Measurements from ENCODE around the gene GLT1D1.

Gene GLT1D1

GRCh38 chr12:128908254-128908653 is 55.0 kb downstream of the GLT1D1 start:
- no peak for DNase-seq
- no peaks in the 10 kb centered on the region for H3K9me3 Mint-ChIP-seq
- H3K27me3 Mint-ChIP-seq (ENCODE audit: low read depth, poor library complexity), result peaks cover 6% of the 10 kb centered on the region
- H3K36me3 Mint-ChIP-seq (ENCODE audit: low read depth), result no peaks in the 10 kb centered on the region
- TF ChIP-seq CTCF (IDR thresholded peaks at IDR 0.05), result no peak
- no peak overlapping the region for H3K4me3 Mint-ChIP-seq
- H3K27ac Mint-ChIP-seq, result no peak overlapping the region
- H3K4me1 Mint-ChIP-seq, result peaks cover 5% of the 10 kb centered on the region

GRCh38 chr12:128909653-128910052 is 56.4 kb downstream of the GLT1D1 start:
- Mint-ChIP-seq H3K36me3 (ENCODE audit: low read depth) (no peaks in the 10 kb centered on the region), H3K9me3 (no peaks in the 10 kb centered on the region), H3K4me1 (peaks cover 5% of the 10 kb centered on the region), H3K27ac (no peak overlapping the region), H3K27me3 (ENCODE audit: low read depth, poor library complexity) (peaks cover 4% of the 10 kb centered on the region), H3K4me3 (no peak overlapping the region)
- DNase-seq, result no peak
- no peak for TF ChIP-seq CTCF (IDR thresholded peaks at IDR 0.05)

GRCh38 chr12:128910629-128911028 is 57.4 kb downstream of the GLT1D1 start:
- H3K27me3 Mint-ChIP-seq (ENCODE audit: low read depth, poor library complexity), result peaks cover 4% of the 10 kb centered on the region
- H3K9me3 Mint-ChIP-seq, result no peaks in the 10 kb centered on the region
- H3K36me3 Mint-ChIP-seq (ENCODE audit: low read depth), result no peaks in the 10 kb centered on the region
- no peak overlapping the region for H3K27ac Mint-ChIP-seq
- no peak for TF ChIP-seq CTCF (IDR thresholded peaks at IDR 0.05)
- no peaks in the 10 kb centered on the region for H3K4me1 Mint-ChIP-seq
- H3K4me3 Mint-ChIP-seq, result no peak overlapping the region
- no peak for DNase-seq

GRCh38 chr12:128911861-128912260 is 58.6 kb downstream of the GLT1D1 start:
- DNase-seq, result no peak
- Mint-ChIP-seq H3K9me3 (no peaks in the 10 kb centered on the region), H3K4me3 (no peak overlapping the region), H3K27me3 (ENCODE audit: low read depth, poor library complexity) (peaks cover 4% of the 10 kb centered on the region), H3K27ac (no peak overlapping the region), H3K4me1 (no peaks in the 10 kb centered on the region), H3K36me3 (ENCODE audit: low read depth) (no peaks in the 10 kb centered on the region)
- no peak for TF ChIP-seq CTCF (IDR thresholded peaks at IDR 0.05)

- Mint-ChIP-seq H3K9me3 (peaks cover 4% of the 10 kb centered on the region), H3K36me3 (ENCODE audit: low read depth) (no peaks in the 10 kb centered on the region), H3K4me3 (no peak overlapping the region), H3K4me1 (peaks cover 16% of the 10 kb centered on the region), H3K27me3 (ENCODE audit: low read depth, poor library complexity) (peaks cover 1% of the 10 kb centered on the region), H3K27ac (no peak overlapping the region)
- no peak for DNase-seq
- TF ChIP-seq CTCF (IDR thresholded peaks at IDR 0.05), result no peak
These were observed 61.8 kb downstream of the GLT1D1 start for GRCh38 chr12:128914908-128915563.

GRCh38 chr12:128916425-128916824 is 63.1 kb downstream of the GLT1D1 start:
- Mint-ChIP-seq H3K27me3 (ENCODE audit: low read depth, poor library complexity) (peaks cover 6% of the 10 kb centered on the region), H3K27ac (no peak overlapping the region), H3K36me3 (ENCODE audit: low read depth) (no peaks in the 10 kb centered on the region), H3K4me3 (no peak overlapping the region), H3K9me3 (peaks cover 4% of the 10 kb centered on the region), H3K4me1 (peaks cover 22% of the 10 kb centered on the region)
- DNase-seq, result no peak
- TF ChIP-seq CTCF (IDR thresholded peaks at IDR 0.05), result no peak

Measured in nephron progenitor cell (in vitro differentiated cells).